GM21390 (cell line): ENCODE data around the gene SLC35B4.

Experiments
- ATAC-seq: cut with Tn5 transposase; IDR thresholded peaks from one replicate; pipeline ENCODE4 v1.9.1; 2021; ENCODE audit not compliant: unreplicated experiment

The SLC35B4 gene

DNA sequence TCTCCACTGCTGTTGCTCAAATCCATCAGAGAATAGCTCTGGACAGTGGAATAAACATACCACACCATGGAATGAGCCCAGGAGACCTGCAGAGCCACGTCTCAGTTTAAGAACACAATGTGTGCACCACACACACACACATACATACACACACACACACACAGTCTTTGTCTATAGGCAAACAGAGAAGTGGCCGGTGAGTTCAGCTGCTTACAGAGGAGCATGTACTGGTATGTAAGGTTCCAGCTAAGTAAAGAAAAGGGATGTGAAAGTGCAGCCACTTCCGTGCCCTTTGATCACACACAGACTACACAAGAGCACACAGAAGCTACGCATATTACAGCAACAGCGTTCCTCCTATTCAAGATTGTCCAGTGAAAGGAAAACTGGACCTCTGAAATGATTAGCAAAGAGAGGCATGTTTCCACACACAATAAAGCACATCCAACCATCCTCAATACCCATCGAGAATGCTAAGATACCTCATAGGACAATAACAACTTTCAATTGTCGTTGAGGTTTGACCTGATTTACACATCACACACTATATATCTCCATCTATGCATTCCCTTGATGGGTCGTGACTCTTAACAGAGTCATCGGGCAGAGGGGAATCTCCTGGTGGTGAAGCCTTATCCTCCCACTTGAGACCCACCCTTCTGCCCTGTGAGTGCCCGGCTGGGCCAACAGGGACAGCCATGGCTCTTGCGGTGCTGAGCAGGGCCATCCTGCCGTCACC is 23.6 kb downstream of the SLC35B4 start:
- peak; percentile 100 for ATAC-seq

DNA sequence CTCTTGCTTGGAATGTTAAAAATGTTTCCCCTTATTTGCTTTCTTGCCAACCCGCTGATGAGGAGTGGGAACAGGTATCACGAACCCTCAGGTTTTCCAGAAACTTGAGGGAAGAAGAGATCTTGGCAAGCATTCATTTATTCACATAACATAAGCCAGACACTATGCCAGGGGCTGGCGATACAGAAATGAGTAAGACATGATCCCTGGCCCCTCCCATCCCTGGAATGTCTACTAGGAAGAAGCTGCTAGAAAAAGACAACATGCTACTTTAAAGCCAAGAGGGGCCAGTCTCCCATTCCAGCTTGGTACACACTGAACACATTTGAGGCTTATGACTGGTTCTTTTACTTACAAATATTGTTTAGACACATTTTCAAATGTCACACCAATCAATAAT is 26.4 kb downstream of the SLC35B4 start:
- no peak for ATAC-seq

DNA sequence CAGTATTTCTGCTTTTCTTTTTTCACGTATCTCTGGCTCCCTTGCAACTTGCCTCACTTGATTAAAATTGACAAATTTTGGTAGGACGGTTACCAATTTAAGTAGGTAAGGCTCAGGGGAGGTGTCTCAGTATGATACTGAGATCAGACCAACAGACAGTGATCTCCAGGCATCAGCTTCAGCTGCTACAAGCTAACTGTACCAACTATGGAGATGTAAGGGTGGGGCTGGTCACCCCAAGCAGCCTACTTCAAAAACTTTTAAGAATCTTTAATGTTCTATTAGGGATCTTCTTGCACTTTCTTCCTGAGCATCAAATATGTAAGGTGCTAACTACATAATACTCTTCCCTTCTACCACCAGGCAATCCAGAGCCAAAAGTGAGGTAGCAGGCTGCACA is 26.9 kb downstream of the SLC35B4 start:
- no peak for ATAC-seq

DNA sequence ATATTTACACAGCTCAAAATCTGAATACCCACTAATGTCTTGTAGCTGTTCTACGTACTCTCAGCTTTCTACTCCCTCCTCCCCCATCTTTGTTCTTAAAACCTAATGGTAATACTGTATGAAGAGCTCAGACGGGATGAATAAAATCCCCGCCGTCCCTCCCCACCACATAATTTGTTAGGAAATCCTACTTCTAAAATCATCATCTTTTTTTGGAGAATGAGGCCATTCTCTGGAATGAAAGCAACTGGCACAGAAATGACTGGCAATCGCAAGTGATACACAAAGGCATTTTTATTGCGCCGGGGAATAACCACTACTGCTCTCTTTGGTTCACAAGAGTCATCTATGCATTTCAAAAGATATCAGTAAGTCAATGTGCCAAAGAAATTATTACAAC is 27.3 kb downstream of the SLC35B4 start:
- ATAC-seq = no peak

DNA sequence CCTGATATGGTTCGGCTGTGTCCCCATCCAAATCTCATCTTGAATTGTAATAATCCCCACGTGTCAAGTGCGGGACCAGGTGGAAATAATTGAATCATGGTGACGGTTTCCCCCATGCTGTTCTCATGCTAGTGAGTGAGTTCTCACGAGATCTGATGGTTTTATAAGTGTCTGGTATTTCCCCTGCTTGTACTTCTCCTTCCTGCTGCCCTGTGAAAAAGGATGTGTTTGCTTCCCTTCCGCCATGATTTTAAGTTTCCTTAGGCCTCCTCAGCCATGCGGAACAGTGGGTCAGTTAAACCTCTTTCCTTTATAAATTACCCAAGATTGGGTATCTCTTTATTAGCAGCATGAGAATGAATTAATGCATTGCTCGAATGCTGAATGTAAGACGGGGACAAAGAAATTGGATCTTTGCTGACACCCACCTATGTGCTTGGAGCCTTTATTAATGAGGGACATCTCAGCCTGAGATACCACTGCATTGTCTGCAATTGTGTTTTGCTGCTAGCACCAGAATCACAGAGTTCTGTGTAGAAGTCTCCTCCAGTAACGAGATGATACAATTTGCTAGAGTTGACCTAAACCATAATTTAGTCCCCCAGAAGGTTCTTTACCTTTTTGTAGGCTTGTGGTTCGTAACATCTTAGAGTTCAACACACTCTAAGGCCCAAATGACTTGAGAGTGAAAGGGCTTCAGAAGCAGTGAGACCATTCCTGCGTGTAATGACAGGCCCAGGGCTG is 28.6 kb downstream of the SLC35B4 start:
- ATAC-seq = no peak

DNA sequence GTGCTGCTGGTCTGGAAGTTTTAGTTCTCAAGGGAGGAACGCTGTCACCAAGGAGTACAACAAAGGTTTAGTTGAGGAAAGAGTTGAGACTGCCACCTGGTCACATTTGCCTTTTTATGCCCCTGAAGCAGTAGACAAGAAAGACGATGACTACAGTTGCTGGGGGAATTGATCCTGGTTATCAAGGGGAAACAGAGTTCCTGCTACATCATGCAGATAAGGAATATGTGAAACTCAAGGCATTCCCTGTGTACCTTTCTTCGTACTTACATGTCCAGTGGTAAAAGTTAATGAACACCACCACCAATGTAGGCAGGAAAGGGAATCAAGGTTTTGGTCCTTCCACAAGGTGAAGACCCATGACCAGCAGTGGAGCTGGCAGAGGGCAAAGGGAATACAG is 31.8 kb downstream of the SLC35B4 start:
- no peak for ATAC-seq

DNA sequence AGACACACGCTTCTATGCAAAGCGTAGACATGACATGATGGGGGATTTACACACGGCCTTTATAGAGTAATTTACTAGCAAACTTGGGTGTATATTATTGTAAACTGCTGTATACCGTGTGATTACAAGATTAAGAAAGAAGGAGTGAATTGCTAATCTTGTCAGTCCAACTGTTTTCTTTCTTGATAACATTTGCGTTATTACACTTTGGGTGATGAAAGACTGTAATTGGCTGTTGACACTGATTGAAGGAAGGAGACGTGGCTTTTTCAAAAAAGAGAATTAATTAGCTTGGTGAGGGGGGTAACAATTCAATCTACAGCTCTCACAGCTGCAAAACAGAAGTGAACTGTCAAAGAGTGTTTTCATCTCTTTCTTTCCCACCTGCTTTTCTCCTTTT is 32.7 kb downstream of the SLC35B4 start:
- ATAC-seq = no peak

DNA sequence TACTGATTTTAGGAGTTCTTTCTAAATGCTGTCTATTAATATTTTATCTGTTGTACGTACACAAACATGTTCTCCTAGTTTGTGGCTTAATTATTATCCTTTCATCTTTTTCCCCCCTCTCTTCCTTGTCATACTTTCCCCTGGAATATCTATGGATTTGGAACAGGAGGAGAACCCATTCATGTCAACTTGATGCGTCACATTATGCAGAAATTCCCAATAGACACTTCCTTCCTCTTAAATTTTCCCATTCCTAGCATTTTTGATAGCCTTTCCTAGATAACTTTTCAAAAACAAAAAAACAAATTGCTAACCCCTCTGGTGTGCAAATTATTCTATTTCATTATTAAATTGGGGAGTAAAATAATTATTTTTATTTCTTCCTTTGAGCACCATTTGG is 36.2 kb downstream of the SLC35B4 start:
- no peak for ATAC-seq

DNA sequence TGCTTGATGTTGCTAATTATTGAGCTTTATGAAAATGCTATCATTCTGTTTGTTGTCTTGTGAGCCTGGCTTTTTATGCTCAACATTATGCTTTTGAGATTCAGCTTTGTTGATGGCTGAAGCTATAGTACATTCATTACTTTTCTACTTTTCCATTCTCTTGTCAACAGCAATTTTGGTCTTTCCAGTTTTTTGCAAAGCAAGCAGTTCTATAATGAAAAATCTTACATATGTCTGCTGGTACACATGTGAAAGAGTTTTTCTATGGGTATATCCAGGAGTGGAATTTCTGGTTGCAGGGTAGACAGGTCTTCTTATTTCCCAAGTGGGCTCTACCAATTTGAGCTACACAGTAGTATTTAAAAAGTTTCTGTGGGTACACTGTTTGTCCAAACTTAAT is 36.8 kb downstream of the SLC35B4 start:
- ATAC-seq = no peak

DNA sequence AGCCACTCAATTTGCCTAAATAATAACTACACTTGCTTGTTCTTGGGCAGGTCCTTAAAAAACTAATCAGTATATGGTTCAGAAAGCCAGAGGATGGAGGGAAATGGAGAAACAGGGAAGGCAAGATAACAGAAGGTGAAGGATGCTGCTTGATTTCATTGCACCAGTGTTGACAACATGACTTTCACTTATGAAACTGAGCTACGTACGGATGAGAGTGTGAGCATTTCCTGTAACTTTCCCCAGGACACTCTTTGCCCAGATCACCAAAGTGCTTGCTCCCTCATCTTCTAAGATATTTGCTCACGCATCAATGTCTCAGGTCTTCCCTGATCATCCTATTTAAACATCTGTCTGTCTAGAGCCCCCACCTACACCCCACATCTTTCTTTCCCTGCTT is 37.4 kb downstream of the SLC35B4 start:
- ATAC-seq = no peak

DNA sequence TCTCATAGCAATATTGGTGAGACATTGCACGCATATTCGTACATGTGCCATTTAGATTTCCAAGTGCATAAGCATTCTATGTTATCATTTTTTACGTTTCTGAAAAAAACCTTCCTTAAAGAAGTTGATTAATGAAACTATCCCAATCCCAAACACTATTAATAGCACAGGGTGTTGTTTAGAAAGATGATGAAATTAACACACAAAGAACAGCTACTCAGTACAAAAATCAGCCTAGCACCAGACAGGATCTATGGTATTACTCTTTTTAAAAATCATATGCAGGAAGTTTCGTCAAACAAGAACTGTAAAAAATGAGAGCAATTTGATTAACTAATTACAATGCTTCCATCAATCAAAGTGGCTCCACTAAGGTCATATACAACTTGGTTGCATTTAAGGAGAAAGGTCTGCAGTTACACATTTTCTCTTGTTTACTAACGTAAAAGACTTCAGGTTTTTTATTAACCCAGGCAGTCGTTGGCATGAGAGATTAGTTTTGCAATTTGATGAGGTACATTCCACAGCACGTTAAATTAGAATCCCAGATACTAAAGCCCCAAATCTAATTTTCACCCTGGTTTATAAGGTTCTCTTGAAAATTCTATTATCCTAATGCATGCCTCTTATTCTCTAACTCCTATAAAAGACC is 38.1 kb downstream of the SLC35B4 start:
- no peak for ATAC-seq

DNA sequence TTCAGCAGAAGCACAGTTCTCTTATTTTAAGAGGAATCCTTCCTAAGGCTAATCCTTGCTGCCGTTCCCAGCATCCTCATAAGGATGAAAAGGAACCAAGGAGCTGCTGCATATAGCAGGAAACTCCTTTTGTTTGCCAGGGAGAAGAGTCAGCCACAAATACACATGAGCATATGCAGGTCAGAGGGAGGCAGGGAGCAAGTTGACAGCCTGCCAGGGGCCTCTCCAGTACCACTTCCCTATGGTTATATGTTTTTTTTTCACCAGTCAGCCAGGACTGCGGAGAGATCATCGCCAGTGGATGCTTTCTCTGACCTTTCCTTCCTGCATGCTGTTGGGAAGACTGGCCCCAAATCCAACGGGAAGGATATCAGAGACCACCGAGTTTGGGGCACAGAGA is 39.8 kb downstream of the SLC35B4 start:
- ATAC-seq = no peak

DNA sequence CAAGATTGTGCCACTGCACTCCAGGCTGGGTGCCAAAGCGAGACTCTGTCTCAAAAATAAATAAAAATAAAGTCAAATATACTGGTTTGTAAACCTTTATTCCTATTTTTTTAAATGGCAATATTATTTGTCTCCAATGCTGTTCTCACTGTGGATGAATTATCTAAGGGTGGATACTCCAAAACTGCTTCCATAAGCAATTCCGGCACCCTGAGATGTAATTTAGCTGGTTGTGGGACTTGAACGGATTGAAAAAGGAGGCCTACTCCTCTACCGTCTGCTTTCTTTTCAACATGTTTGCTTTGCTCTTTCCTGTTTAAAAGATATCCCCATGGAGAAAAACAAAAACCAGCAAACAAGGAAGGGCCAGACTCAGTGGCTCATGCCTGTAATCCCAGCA is 54.4 kb downstream of the SLC35B4 start:
- ATAC-seq = no peak

DNA sequence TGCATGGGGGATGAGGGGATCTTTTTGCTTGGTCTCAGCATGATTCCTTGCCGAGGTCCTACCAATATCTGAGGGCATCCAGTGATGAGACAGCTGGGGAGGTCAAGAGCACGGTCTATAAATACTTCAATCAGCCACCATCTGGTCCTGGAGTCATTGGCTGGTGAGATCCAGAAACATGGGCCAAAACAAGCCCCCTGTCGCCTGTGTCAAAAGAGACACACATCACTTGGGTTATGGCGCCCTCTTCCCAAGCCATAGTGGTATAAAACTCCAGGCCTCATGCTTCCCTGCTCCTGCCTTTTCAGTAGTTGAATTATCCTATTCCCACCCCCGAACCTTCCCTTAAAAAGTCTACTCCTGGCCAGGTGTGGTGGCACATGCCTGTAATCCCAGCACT is 60.9 kb downstream of the SLC35B4 start:
- ATAC-seq = no peak

DNA sequence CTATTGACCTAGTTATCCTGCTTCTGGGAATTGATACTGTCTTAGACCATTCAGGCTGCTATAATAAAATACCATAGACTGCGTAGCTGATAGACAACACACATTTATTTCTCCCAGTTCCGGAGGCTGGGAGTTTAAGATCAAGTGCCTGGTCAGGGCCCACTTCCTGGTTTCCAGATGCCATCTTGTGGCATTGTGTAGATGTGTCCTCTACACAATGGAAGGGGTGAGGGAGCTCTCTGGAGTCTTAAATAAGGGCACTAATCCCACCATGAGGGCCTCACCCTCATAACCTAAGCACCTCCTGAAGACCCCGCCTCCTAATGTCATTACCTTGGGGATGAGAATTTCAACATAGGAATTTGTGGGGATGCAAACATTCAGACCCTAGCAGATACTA is 62.4 kb downstream of the SLC35B4 start:
- no peak for ATAC-seq

DNA sequence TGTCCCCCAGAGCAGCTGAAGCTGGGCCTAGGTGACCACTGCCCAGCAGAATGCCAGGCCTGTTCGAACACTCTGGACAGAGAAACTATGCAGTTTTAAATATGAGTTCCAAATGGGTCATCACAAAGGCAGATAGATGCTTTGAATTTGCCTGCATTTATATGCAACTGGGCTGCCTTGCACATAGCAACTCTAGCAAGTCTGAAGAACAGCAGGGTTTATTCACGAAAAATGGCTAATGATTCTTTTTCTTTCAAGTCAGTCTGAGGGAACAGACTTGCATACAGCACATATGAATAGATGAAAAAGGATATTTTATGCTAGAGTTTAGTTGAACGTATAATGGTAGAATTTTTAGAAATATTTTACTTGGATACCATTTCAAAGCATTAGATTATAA is 68.5 kb downstream of the SLC35B4 start:
- ATAC-seq = no peak

DNA sequence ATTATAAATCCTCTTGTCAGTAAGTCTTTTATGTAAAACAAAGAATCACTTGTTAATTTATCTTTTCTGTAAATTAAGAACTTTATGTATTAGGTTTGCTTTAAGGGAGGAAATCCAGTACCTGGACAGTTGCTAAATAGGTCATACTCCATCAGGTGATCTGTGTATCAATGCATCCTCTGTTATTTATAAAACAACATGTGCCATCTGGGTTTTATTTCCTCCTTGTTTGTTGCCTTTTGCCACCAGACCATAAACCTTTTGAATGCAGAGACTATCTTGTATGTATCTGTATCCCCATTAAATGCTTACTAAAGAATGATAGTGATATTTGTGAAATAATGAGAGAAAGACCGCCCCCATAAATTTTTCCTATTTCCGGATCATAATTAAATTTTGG is 70.0 kb downstream of the SLC35B4 start:
- ATAC-seq = no peak

DNA sequence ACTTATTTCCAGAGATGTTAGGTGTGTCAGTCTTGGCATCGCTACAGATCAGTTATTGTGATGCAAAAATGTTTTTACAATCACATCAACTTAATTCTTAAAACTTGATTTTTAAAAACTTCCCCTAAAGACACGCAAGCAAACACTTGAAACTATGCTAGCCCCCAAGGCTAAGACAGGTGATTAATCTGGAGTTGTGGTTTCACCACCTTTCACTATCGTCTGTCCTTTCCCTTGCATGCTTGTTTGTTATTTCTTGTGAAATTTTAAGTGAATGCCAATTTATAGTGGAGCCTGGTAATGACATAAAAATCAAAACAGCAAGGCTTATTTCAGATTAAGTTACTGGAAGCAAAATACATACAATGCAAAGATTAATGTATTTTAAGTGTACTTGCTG is 70.4 kb downstream of the SLC35B4 start:
- no peak for ATAC-seq

DNA sequence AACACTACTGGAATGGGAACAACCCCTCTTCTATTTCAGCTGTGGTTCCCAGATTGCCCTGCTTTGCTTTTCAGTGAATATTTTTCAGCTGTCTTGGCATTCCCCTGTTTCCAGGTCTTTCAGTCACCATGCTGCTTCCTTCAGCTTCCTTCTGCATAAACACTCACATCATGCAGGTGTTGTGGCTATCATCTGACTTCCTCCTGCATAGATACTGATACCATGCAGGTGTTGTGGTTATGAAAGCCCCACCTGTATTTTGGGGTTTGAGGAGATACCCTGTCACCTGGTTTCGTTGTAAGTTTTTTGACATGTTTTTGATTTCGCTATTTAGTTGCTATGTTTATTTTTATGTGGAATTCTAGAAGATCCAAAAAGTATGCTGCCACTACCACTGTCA is 71.5 kb downstream of the SLC35B4 start:
- no peak for ATAC-seq
